ENCODE data around the gene RPL36. TPM values are rescaled to one million over a fixed set of nuclear protein-coding genes. Genes with fewer than 3 reads are reported as not detected.

Gene RPL36
- total and polyA plus RNA-seq, 12 donors: 270 to 1,152 (median 362) TPM

DNA sequence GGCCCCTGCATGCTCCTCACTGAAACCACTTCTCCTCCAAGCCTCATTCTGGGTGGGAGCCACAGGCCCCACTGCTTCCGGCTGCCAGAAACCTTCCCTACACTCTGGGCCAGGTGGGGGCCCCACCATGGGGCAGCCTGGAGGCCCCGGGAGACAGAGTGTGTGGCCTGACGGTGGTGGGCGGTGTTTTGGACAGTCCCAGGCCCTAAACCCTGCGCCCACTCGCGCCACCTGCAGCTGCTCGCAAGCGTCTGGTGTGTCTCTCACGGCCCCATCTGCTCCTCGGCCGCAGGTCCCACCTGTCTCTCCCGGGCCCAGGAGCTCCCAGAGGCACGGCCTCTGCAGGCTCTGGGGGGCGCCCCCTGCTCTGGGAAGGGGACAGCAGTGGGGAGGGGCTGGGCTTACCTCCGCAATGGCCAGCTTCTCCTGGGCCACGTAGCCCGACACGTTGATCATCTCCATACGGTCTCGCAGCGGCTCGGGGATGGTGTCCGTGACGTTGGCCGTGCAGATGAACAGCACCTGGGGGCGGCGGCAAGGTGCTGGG is 5.6 kb downstream of the RPL36 start:
- Histone ChIP-seq H3K4me3 (no peak overlapping the region), H3K9me3 (no peaks in the 10 kb centered on the region), H3K36me3 (peaks cover 7 to 93% (median 68%) of the 10 kb centered on the region in 9 donors), H3K4me1 (peaks cover 7 to 29% (median 23%) of the 10 kb centered on the region in 9 donors), H3K27me3 (no peaks in the 10 kb centered on the region), H3K27ac (no peak overlapping the region)
- WGBS, 2 donors: 86% methylated on average over 28 of the region's 28 CpGs
- no peak for TF ChIP-seq CTCF (IDR thresholded peaks at IDR 0.05)
- intact Hi-C loops (cut with DNase I): no loop called here
- DNase-seq: no peak
- no peak for ATAC-seq

GRCh38 chr19:5696196-5697021 is 6.3 kb downstream of the RPL36 start:
- 87 to 93% methylated on average over 42 of the region's 42 CpGs for WGBS, 2 donors
- H3K4me3 ChIP-seq: no peak overlapping the region
- peaks cover 7 to 23% (median 19%) of the 10 kb centered on the region in 9 donors for H3K4me1 ChIP-seq
- no peak for TF ChIP-seq CTCF (IDR thresholded peaks at IDR 0.05)
- intact Hi-C loops (cut with DNase I): no loop called here
- ATAC-seq (no peak), DNase-seq (no peak)
- H3K36me3 ChIP-seq: peaks cover 7 to 98% (median 68%) of the 10 kb centered on the region in 9 donors
- H3K9me3 ChIP-seq: no peaks in the 10 kb centered on the region
- no peak overlapping the region for H3K27ac ChIP-seq
- no peaks in the 10 kb centered on the region for H3K27me3 ChIP-seq

DNA sequence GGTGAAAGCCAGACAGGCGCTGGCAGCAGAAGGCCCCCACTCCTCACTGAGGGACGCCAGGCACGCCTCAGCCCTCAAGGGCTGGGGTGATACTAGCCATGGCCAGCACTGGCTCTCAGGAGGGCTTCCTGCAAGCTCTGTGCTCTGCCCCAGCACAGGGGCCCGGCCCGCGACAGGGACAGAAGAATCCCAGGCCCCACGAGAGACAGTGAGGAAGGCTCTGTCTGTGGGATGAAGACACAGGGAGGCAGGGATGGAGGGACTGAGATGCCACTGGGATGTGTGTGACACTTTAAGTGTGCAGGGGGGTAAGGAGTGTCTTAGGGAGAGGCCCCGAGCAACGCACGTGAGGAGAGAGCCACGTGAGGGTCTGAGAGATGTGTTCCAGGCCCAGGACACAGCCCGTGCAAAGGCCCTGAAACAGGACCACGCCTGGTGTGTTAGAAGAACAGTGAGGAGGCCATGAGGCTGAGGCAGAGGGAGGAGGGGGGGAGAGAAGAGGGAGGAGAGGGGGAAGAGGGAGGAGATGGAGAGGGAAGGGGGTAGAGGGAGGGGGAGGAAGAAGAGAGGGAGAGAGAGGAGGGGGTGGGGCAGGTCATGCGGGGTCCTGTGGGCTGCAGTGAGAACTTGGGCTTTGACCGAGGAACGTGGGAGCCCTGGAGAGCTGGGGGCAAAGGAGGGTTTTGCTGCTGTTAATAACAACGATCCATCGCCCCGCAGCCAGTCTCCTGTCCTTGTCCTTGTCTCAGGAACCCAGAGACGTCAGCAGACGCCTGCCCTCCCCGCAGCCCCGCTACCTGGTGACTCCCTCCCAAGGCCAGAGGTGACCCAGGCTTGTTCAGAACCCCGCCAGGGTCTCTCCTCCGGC is 7.2 kb downstream of the RPL36 start:
- no peaks in the 10 kb centered on the region for H3K27me3 ChIP-seq
- no peak for TF ChIP-seq CTCF (IDR thresholded peaks at IDR 0.05)
- no peak overlapping the region for H3K27ac ChIP-seq
- WGBS, 2 donors: 77 to 78% methylated on average over 20 to 25 of the region's 25 CpGs
- H3K4me1 ChIP-seq: peaks cover 2 to 14% (median 10%) of the 10 kb centered on the region in 9 donors
- intact Hi-C loops (cut with DNase I): no loop called here
- no peak overlapping the region for H3K4me3 ChIP-seq
- H3K9me3 ChIP-seq: no peaks in the 10 kb centered on the region
- no peak for DNase-seq
- no peak for ATAC-seq
- peaks cover 7 to 91% (median 61%) of the 10 kb centered on the region in 9 donors for H3K36me3 ChIP-seq

Measured in heart right ventricle (tissue), 16 donors.